K562 (cell line): ENCODE data around the gene TENM4. TPM values are rescaled to one million over a fixed set of nuclear protein-coding genes. Genes with fewer than 3 reads are reported as not detected.

Experiments used
- ATAC-seq: fragments of 200-7000 bp; cut with Tn5 transposase; 3 replicates; pipeline ENCODE4 v1.9.1; 2020; ENCODE audit warnings: moderate library complexity
- BruUV-seq: library from RNA; stranded (reverse); fragments of 400-500 nt; replicated peaks from 2 replicates; lab custom pipeline; 2021; lab: Mats Ljungman, UMichigan
- CTCF ChIA-PET: fragments of 300-600 bp; formaldehyde crosslinking; extraction: SDS; loops from one replicate; lab custom pipeline; 2021; ENCODE audit warnings: low intra/inter-chr PET ratio; lab: Yijun Ruan, JAX
- POLR2A ChIA-PET: fragments of 300-600, 350-650 bp; sonication (Branson Sonifier 250); formaldehyde crosslinking; extraction: SDS; loops from one replicate; lab custom pipeline; 2021; ENCODE audit warnings: antibody characterized with exemption, inconsistent platforms; lab: Yijun Ruan, JAX
- DNase-seq, 4 experiments: peaks; one replicate each; pipeline versions ENCODE4 v3.0.0 to v3.0.0-alpha.2; 2011 to 2018; ENCODE audit warnings: low spot score in 3 of 4, mixed read lengths in 3 of 4; ENCODE audit errors: extremely low read depth in 1 of 4
- FAIRE-seq: peaks from 2 replicates; lab custom pipeline; 2011; peaks lifted over from hg19 to GRCh38; lab: Jason Lieb, UNC
- H2AFZ ChIP-seq: 2 replicates; pipeline ENCODE4 v1.6.0; 2011; ENCODE audit warnings: low read depth, low read length, control low read depth, inconsistent platforms
- H3K27ac ChIP-seq: fragments of 200-600 bp; 3 replicates; pipeline ENCODE4 v1.8.0; 2011; ENCODE audit warnings: low read depth, mild to moderate bottlenecking, control low read depth, inconsistent platforms, low read length, moderate library complexity, mixed read lengths; ENCODE audit errors: extremely low read depth
- H3K27me3 ChIP-seq, 2 experiments: fragments of 300-600 bp in 1 of 2; 2 replicates in 1 of 2; 3 replicates in 1 of 2; pipeline versions ENCODE4 v1.6.0 to v1.8.0; 2011; ENCODE audit warnings: inconsistent platforms in 2 of 2, low read length in 2 of 2, mild to moderate bottlenecking in 1 of 2, mixed read lengths in 1 of 2, moderate library complexity in 1 of 2; ENCODE audit not compliant: control insufficient read depth in 2 of 2, insufficient read depth in 2 of 2
- H3K36me3 ChIP-seq: fragments of 300-600 bp; 3 replicates; pipeline ENCODE4 v1.8.0; 2011; ENCODE audit warnings: mild to moderate bottlenecking, low read length, inconsistent platforms; ENCODE audit not compliant: control insufficient read depth, insufficient read depth
- H3K4me1 ChIP-seq, 2 experiments: fragments of 200-600 bp in 1 of 2; replicated peaks in 1 of 2; 2 replicates in 1 of 2; 3 replicates in 1 of 2; pipeline versions ENCODE4 v1.5.1 to v1.8.0; 2011; ENCODE audit warnings: inconsistent platforms in 2 of 2, low read length in 2 of 2, mild to moderate bottlenecking in 1 of 2, mixed read lengths in 1 of 2, moderate library complexity in 1 of 2; ENCODE audit not compliant: control insufficient read depth in 2 of 2, insufficient read depth in 2 of 2
- H3K4me2 ChIP-seq: 2 replicates; pipeline ENCODE4 v1.6.1; 2011; ENCODE audit warnings: low read length, control low read depth, inconsistent platforms, mixed read lengths; ENCODE audit not compliant: insufficient read depth
- H3K4me3 ChIP-seq: fragments of 200-600 bp; sonication (generic), shearing (Covaris generic); 2 replicates; pipeline ENCODE4 v1.5.1; 2016; ENCODE audit warnings: control low read depth, inconsistent platforms
- H3K79me2 ChIP-seq: fragments of 200-600 bp; 3 replicates; pipeline ENCODE4 v1.8.0; 2011; ENCODE audit warnings: low read length, inconsistent platforms; ENCODE audit not compliant: control insufficient read depth, insufficient read depth
- H3K9ac ChIP-seq, 2 experiments: 2 replicates each; pipeline versions ENCODE4 v1.6.0 to v1.6.1; 2011; ENCODE audit warnings: low read depth in 2 of 2, low read length in 2 of 2, control low read depth in 1 of 2, inconsistent platforms in 1 of 2, mild to moderate bottlenecking in 1 of 2, mixed read lengths in 1 of 2; ENCODE audit not compliant: insufficient read depth in 1 of 2
- H3K9me1 ChIP-seq: one replicate; pipeline ENCODE4 v1.6.0; 2011; ENCODE audit warnings: inconsistent platforms, mild to moderate bottlenecking, low read length, moderate library complexity; ENCODE audit not compliant: control insufficient read depth, insufficient read depth
- H3K9me3 ChIP-seq: replicated peaks from 2 replicates; pipeline ENCODE4 v1.5.1; 2011; ENCODE audit warnings: low read depth, low read length, inconsistent platforms; ENCODE audit not compliant: control insufficient read depth, insufficient read depth
- H4K20me1 ChIP-seq: replicated peaks from 2 replicates; pipeline ENCODE4 v1.6.1; 2011; ENCODE audit warnings: low read length, inconsistent platforms, mixed read lengths; ENCODE audit not compliant: control insufficient read depth, insufficient read depth
- BHLHE40 ChIP-seq: IDR thresholded peaks from 2 replicates; pipeline ENCODE4 v1.6.1; 2011; ENCODE audit warnings: low read length, improper control_type of control experiment
- EWSR1 ChIP-seq: fragments of 450-650 bp; IDR thresholded peaks from 2 replicates; pipeline ENCODE4 v1.6.1; 2018; ENCODE audit warnings: borderline replicate concordance, mild to moderate bottlenecking, low read depth, moderate library complexity; ENCODE audit not compliant: partially characterized antibody
- HDAC3 ChIP-seq: fragments of 450-650 bp; IDR thresholded peaks from 2 replicates; pipeline ENCODE4 v1.6.1; 2018; ENCODE audit warnings: borderline replicate concordance, mild to moderate bottlenecking, moderate library complexity; ENCODE audit not compliant: partially characterized antibody
- TBL1XR1 ChIP-seq, 2 experiments: IDR thresholded peaks; 2 replicates each; pipeline ENCODE4 v1.6.1; 2012; ENCODE audit warnings: improper control_type of control experiment in 2 of 2, low read length in 2 of 2, mild to moderate bottlenecking in 1 of 2
- ZBTB34 ChIP-seq: fragments of 250-450 bp; sonication (Bioruptor Pico); IDR thresholded peaks from 2 replicates; pipeline ENCODE4 v1.8.0; 2021; ENCODE audit warnings: mild to moderate bottlenecking, moderate library complexity
- ZNF217 ChIP-seq: sonication (generic); formaldehyde crosslinking; IDR thresholded peaks from 2 replicates; pipeline ENCODE4 v1.8.0; 2022; ENCODE audit warnings: mild to moderate bottlenecking, missing genetic modification reagents
- WGBS: fragments of 100-300 bp; shearing (Covaris generic); methylation state at CpG from one replicate; pipeline ENCODE4 v1.1.6; 2016; ENCODE audit warnings: low coverage, mixed read lengths; ENCODE audit not compliant: insufficient coverage; ENCODE audit errors: missing lambda C conversion rate; 5-methylcytosine and 5-hydroxymethylcytosine counted together
- in situ Hi-C: fragments of 300-500 bp; cut with MboI; formaldehyde crosslinking; loops from 4 replicates; pipeline ENCODE4 v1.15.0; 2018; ENCODE audit warnings: inconsistent platforms, mixed read lengths
- intact Hi-C: fragments of 100-400 bp; cut with micrococcal nuclease; formaldehyde crosslinking; loops from 2 replicates; pipeline ENCODE4 v1.14.2; 2022
- polyA plus RNA-seq, 8 experiments: library from polyadenylated mRNA; depleted of rRNA in 4 of 8; stranded (reverse) in 5 of 8; unstranded in 3 of 8; fragments of >200 nt; fragmentation: Nextera tagmentation in 2 of 8; fragmentation: Illumina TruSeq in 1 of 8; extraction: Ambion mirVana in 2 of 8; extraction: Trizol in 1 of 8; gene quantifications; 2 replicates each; pipeline versions ENCODE4 v1.2.1 to v1.2.3, GENCODE V29; 2011 to 2014; ENCODE audit warnings: inconsistent platforms in 1 of 8, missing spikeins in 1 of 8
- total RNA-seq, 7 experiments: library from RNA; depleted of rRNA in 6 of 7; stranded (reverse); fragments of >200 nt in 6 of 7; fragmentation: Illumina TruSeq in 2 of 7; extraction: Trizol in 2 of 7; gene quantifications; 2 replicates each; pipeline versions ENCODE4 v1.2.1 to v1.2.3, GENCODE V29; 2011 to 2021; ENCODE audit warnings: low replicate concordance in 1 of 7
- TF ChIP-seq, protein P1 (sequence below): fragments of 250-450 bp; sonication (Bioruptor Pico); IDR thresholded peaks from 2 replicates; pipeline ENCODE4 v1.4.0; 2020; ENCODE audit warnings: mild to moderate bottlenecking, moderate library complexity
- TF ChIP-seq, protein P2 (sequence below): fragments of 200-800 bp; sonication (Bioruptor generic); IDR thresholded peaks from 2 replicates; pipeline ENCODE4 v1.6.1; 2017; ENCODE audit warnings: missing genetic modification characterization, missing compliant biosample characterization

Gene TENM4
- total and polyA plus RNA-seq, 9 of the 15 experiments (the other 6 are each of a cell fraction or from before 2014, with no cell fraction given): 0.16 TPM; not detected in 8

DNA sequence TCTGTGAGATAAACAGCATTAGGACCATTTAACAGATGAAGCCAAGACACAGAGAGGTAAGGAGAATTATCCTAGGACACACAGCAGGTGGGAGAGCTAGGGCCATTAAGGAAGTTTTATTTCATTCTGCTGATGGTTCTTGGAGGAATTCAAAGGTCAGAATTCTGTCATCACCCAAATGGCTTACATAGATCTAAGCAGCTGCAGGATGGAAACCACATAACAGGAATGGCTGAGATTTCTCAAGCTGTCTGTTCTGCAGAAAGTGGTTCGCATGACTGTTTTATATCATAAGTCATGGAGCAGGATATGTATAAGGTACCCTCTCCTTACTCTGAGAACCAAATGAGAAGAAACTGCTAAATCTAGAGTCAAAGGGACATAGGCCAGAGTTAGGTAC is 702.9 kb downstream of the TENM4 start:
- Histone ChIP-seq H3K9me1 (no peaks in the 10 kb centered on the region), H3K9me3 (no peaks in the 10 kb centered on the region), H3K9ac (no peak overlapping the region), H3K4me3 (no peak overlapping the region), H3K27ac (no peak overlapping the region), H3K27me3 (peaks cover 2 to 14% of the 10 kb centered on the region in 2 experiments; a peak in 3 of 5 replicates), H3K4me1 (no peaks in the 10 kb centered on the region), H3K79me2 (no peaks in the 10 kb centered on the region), H3K4me2 (no peak overlapping the region), H4K20me1 (no peaks in the 10 kb centered on the region), H3K36me3 (no peaks in the 10 kb centered on the region), H2AFZ (no peak overlapping the region)
- ChIA-PET CTCF (no interaction called here), POLR2A (interaction anchor here (0.7 kb wide), 1 partner anchor 15 kb away, joined by 3 read pairs; no protein-coding TSS in a partner anchor)
- no peak for FAIRE-seq
- WGBS: 0% methylated on average over 1 of the region's 1 CpG
- TF ChIP-seq, protein P1, sequence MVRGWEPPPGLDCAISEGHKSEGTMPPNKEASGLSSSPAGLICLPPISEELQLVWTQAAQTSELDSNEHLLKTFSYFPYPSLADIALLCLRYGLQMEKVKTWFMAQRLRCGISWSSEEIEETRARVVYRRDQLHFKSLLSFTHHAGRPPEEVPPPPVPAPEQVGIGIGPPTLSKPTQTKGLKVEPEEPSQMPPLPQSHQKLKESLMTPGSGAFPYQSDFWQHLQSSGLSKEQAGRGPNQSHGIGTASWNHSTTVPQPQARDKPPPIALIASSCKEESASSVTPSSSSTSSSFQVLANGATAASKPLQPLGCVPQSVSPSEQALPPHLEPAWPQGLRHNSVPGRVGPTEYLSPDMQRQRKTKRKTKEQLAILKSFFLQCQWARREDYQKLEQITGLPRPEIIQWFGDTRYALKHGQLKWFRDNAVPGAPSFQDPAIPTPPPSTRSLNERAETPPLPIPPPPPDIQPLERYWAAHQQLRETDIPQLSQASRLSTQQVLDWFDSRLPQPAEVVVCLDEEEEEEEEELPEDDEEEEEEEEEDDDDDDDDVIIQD (CRISPR knock-in tag): no peak
- TF ChIP-seq, protein P2, sequence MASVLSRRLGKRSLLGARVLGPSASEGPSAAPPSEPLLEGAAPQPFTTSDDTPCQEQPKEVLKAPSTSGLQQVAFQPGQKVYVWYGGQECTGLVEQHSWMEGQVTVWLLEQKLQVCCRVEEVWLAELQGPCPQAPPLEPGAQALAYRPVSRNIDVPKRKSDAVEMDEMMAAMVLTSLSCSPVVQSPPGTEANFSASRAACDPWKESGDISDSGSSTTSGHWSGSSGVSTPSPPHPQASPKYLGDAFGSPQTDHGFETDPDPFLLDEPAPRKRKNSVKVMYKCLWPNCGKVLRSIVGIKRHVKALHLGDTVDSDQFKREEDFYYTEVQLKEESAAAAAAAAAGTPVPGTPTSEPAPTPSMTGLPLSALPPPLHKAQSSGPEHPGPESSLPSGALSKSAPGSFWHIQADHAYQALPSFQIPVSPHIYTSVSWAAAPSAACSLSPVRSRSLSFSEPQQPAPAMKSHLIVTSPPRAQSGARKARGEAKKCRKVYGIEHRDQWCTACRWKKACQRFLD (CRISPR knock-in tag): no peak
- TF ChIP-seq HDAC3: no peak
- no peak for TF ChIP-seq EWSR1
- no peak for TF ChIP-seq BHLHE40
- TF ChIP-seq ZNF217 (CRISPR knock-in tag): no peak
- no peak for TF ChIP-seq ZBTB34 (CRISPR knock-in tag)
- TF ChIP-seq TBL1XR1 (IDR thresholded peaks at IDR 0.05; ENCODE audit: low read length in 2 of 2): no peak
- BruUV-seq: no TSS peak
- in situ Hi-C loops (no loop called here), intact Hi-C loops (no loop called here)
- ATAC-seq: no peak
- no peak for DNase-seq
